Stimulated activated naive B cell treated with anti-CD40 and anti-IgM and Interleukin-4, amounts not matched to agents 10 μg/mL and 1 μg/mL and 100 μg/mL, for 72 hours (primary cell): ENCODE results near the gene RTL5.

ENCODE experiments used
- ATAC-seq, 2 donors: fragments of 150-1000 bp; cut with Tn5 transposase; replicated peaks; 2 replicates each; pipeline ENCODE4 v1.10.0; 2021; ENCODE audit warnings: moderate library complexity in 1 of 2
- DNase-seq: peaks from one replicate; pipeline ENCODE4 v3.0.0; 2021
- H3K27ac Mint-ChIP-seq: one replicate; pipeline ENCODE4 v1.8.0; 2022; ENCODE audit warnings: mild to moderate bottlenecking, mixed read lengths
- H3K27me3 Mint-ChIP-seq, 2 donors: one replicate each; pipeline ENCODE4 v1.8.0; 2022; ENCODE audit warnings: mixed read lengths in 2 of 2
- H3K36me3 Mint-ChIP-seq, 2 donors: one replicate each; pipeline ENCODE4 v1.8.0; 2022; ENCODE audit warnings: mixed read lengths in 2 of 2, mild to moderate bottlenecking in 1 of 2
- H3K4me1 Mint-ChIP-seq, 2 donors: one replicate each; pipeline ENCODE4 v1.8.0; 2022; ENCODE audit warnings: mixed read lengths in 2 of 2, mild to moderate bottlenecking in 1 of 2
- H3K4me3 Mint-ChIP-seq, 2 donors: one replicate each; pipeline ENCODE4 v1.8.0; 2022; ENCODE audit warnings: mild to moderate bottlenecking in 2 of 2, mixed read lengths in 2 of 2, moderate library complexity in 1 of 2
- H3K9me3 Mint-ChIP-seq, 2 donors: one replicate each; pipeline ENCODE4 v1.8.0; 2022; ENCODE audit warnings: mixed read lengths in 2 of 2, mild to moderate bottlenecking in 1 of 2

The RTL5 gene

DNA sequence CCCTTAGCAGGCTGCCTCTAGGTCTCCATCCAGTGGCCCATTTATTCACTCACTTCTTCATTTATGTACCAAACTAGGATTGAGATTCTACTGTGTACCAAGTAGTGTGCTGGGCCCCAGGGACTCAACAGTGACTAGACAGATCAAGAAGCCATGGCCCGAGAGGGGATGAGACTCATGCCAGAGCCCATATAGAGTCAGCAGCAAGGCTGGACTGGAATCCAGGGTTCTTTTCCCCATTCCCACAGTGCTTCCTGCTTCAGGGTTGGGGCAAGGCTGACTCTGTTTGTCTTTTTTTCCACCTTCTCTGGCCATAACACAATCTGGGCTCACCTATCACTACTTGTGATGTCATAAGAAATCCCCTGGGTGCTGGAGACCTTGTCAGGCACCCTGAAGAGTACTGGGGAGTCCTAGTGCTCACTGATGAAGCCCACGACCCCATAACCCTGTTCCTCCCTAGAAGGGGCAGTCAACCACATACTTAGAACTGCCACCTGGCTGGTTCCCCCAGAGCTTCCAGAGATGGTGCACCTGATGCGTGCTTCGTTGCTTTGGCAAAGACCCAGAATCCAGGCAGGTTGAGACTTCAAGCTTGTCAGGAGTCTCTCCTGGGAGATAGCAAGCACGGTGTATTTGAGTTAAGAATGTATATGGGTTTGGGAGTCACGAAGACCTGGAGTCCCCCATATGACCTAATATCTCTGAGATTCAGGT is 6.2 kb downstream of the RTL5 start:
- Mint-ChIP-seq H3K27me3 (peaks cover 22 to 46% of the 10 kb centered on the region in 2 donors), H3K4me1 (peaks cover 11 to 26% of the 10 kb centered on the region in 2 donors), H3K4me3 (no peak overlapping the region), H3K9me3 (no peaks in the 10 kb centered on the region), H3K36me3 (no peaks in the 10 kb centered on the region), H3K27ac (no peak overlapping the region)
- DNase-seq (no peak), ATAC-seq (no peak)

DNA sequence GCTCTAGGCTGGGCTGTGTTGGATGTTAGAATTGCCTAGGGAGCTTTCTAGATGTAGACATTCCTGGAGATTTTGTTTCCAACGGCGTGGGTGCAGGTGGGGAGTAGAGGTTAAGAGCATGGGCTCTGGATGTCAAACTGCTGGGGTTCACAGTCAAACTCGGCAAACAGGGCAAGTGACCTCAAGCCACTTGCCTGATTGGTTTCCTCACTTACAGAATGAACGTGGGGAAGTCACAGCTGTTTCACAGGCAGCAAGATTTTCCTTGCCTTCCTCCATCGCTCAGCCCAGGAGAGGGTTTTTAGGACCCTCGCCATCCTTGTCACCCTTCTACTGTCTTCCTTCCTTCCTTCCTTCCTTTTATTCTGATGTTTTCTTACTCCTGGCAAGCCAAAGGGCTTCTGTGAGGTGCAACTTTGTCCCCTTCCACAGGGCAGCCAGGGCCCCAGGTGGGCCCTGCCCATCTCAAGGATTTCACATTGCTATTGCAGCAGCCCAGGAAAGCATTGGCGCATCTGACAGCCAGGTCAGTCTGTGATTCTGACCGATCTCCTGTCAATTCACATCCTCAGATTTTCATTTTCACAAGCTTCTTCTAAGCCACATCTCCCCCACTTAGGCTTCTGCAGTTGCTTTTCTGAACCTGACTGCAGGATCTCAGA is 7.0 kb downstream of the RTL5 start:
- Mint-ChIP-seq H3K4me1 (peaks cover 11 to 26% of the 10 kb centered on the region in 2 donors), H3K27me3 (peaks cover 22 to 46% of the 10 kb centered on the region in 2 donors), H3K27ac (no peak overlapping the region), H3K36me3 (no peaks in the 10 kb centered on the region), H3K9me3 (no peaks in the 10 kb centered on the region), H3K4me3 (no peak overlapping the region)
- ATAC-seq: no peak
- no peak for DNase-seq

DNA sequence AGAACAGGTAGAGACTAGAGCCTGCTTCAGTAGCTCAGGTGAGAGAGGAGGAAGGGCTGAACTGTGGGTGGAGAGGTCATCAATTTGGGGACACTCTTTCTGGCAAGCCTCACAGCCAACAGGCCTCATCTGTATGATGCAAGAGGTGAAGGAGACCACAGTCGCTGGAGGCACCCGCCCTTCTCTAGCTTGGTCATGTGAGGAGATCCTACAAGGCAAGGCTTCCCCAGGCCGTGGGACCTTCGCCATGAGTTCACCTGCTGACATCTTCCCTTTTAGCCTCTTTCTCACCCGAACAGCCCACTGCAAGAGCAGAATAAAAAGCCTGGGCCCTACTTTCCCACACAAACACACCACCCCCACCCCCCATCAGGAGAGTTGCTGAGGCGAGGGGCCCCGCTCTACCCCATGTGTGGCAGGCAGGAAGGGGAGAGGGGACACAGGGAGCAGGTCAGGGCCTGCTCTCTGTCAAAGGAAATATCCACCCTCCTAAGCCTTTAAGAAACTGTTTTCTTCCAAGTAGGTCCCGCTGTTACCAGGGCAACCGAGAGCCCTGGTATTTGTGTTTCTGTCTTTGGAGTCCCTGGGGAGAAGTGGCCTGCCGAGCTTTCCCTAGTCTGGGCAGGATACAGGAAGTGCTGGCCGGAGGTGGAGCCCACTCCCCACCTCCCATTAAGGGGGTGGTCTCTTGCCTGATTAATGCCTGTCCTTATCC is 8.1 kb downstream of the RTL5 start:
- H3K4me3 Mint-ChIP-seq: no peak overlapping the region
- H3K27ac Mint-ChIP-seq: no peak overlapping the region
- no peaks in the 10 kb centered on the region for H3K9me3 Mint-ChIP-seq
- DNase-seq: no peak
- ATAC-seq: no peak
- H3K36me3 Mint-ChIP-seq: no peaks in the 10 kb centered on the region
- peaks cover 11 to 26% of the 10 kb centered on the region in 2 donors for H3K4me1 Mint-ChIP-seq
- peaks cover 17 to 41% of the 10 kb centered on the region in 2 donors for H3K27me3 Mint-ChIP-seq

DNA sequence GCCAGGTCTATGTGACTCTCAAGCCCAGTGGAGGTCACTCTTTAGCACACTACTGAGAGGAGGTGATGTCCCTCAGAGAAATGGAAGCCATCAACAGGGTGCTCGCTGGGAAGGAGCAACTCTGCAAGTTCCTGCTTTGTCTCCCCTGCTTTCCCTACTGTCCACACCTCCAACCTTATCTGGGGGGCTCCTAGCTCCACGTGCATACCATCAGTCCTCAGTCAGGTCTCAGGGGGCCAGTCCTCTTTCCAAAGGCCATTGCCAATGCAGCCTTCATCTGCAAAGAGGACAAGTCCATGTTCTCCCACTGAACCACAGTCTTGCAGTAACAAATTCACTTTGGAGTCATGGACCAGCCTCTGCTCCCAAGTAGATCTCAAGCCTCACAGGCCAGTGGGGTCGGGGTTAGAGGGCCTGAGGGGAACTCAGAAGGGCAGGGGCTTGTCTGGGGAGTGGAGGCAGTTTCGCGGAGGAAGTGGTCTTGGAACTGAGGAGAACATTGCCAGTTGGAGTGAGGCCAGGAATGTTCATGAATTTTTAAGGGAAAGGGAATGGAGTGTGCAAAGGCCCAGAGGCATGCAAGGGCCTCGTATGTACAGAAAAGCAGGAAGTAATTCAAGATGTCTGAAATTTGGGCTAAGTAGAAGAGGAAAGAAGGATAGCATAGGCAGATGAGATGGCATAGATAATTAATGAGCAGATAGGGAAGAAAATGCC is 8.9 kb downstream of the RTL5 start:
- H3K4me3 Mint-ChIP-seq: no peak overlapping the region

DNA sequence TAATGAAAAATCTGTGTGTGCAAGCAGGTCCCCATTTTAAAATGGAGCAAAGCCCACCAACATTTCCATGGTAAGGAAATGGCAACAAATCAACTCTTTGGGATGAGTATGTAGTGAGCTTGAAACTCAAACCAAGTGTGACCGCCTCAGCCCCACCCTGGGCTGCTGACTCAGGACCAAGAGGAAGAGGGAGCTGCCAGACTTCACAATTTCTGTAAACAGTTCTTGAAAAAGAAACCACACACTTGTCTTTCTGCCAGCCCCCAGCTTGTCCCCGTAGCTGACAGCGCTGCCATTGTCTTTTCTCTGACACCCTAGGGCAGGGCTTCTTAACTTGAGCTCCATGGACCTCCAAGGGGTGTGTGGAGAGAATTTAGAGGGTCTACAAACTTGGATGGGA is 10.3 kb downstream of the RTL5 start:
- peaks cover 9 to 21% of the 10 kb centered on the region in 2 donors for H3K4me1 Mint-ChIP-seq
- DNase-seq (no peak), ATAC-seq (peak; percentile 52 to 76)
- H3K9me3 Mint-ChIP-seq: no peaks in the 10 kb centered on the region
- H3K27me3 Mint-ChIP-seq: peaks cover 17 to 47% of the 10 kb centered on the region in 2 donors
- no peak overlapping the region for H3K4me3 Mint-ChIP-seq
- H3K36me3 Mint-ChIP-seq: no peaks in the 10 kb centered on the region
- no peak overlapping the region for H3K27ac Mint-ChIP-seq

More for the DNA sequence above, 8.9 kb downstream of the RTL5 start:
- Mint-ChIP-seq H3K9me3 (no peaks in the 10 kb centered on the region), H3K36me3 (no peaks in the 10 kb centered on the region), H3K4me1 (peaks cover 11 to 26% of the 10 kb centered on the region in 2 donors), H3K27me3 (peaks cover 17 to 45% of the 10 kb centered on the region in 2 donors), H3K27ac (no peak overlapping the region)
- DNase-seq (no peak), ATAC-seq (no peak)

DNA sequence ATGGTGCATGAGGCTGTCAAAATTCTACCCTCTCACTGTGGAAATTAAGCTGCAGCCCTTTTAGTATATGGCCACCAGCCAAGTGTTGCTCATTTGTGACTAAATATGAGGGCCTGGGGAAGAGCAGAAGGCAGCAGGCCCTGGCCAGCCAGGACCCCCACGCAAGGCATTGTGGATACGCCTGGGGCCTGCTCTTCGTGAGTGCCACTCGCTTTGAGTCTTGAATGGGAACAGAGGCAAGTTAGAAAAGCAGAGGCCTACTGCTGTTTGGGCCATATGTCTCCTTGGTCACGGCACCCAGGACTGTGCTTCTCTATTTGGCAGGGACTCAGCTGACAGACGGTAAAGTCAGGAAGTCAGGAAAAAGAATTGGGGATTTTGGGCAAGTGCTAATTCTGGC is 10.9 kb downstream of the RTL5 start:
- peaks cover 17 to 48% of the 10 kb centered on the region in 2 donors for H3K27me3 Mint-ChIP-seq

DNA sequence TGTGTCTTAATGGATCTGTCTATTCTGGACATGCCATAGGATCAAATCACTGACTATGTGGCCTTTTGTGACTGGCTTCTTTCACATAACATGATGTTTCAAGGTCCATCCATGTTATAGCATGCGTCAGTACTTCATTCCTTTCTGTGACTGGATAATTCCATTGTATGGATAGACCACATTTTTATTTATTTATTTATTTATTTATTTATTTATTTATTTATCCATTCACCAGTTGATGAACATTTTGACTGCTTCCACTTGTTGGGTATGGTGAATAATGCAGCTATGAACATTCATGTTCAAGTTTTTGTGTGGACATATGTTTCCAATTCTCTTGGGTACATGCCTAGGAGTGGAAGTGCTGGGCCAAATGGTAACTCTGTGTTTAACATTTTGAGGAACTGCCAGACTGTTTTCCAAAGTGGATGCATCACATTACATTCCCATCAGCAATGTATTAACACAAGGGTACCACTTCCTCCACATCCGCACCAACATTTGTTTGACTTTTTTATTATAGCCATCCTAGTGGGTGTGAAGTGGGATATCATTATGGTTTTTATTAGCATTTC is 14.0 kb downstream of the RTL5 start:
- H3K27me3 Mint-ChIP-seq: peaks cover 0 to 29% of the 10 kb centered on the region in 2 donors
- H3K27ac Mint-ChIP-seq: no peak overlapping the region
- no peaks in the 10 kb centered on the region for H3K9me3 Mint-ChIP-seq
- ATAC-seq (no peak), DNase-seq (no peak)
- H3K36me3 Mint-ChIP-seq: no peaks in the 10 kb centered on the region
- no peak overlapping the region for H3K4me3 Mint-ChIP-seq
- peaks cover 0 to 9% of the 10 kb centered on the region in 2 donors for H3K4me1 Mint-ChIP-seq

More for the DNA sequence above, 10.9 kb downstream of the RTL5 start:
- Mint-ChIP-seq H3K4me1 (peaks cover 9 to 21% of the 10 kb centered on the region in 2 donors), H3K36me3 (no peaks in the 10 kb centered on the region), H3K27ac (no peak overlapping the region), H3K9me3 (no peaks in the 10 kb centered on the region), H3K4me3 (no peak overlapping the region)
- no peak for ATAC-seq
- DNase-seq: no peak

DNA sequence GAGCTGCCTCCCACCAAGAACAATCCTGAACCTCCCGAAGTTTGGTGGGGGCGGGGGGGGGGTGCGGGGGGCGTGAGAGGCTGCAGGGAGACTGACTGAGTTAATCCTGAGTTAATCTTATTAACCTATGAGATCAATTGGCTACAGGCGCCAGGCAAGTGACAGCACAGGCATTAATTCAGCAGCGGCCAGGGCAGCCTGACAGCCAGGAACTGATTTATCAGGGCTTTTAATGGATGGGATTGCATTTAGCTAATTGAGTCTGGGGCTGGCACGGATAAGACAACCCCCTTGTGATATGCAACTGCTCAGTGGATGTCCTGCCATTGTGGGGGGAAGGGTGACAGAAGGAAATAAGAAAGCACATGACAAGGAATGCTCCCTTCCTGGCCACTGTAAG is 16.3 kb downstream of the RTL5 start:
- H3K36me3 Mint-ChIP-seq: no peaks in the 10 kb centered on the region
- H3K4me1 Mint-ChIP-seq: peaks cover under 1 to 6% of the 10 kb centered on the region in 2 donors
- peaks cover 0 to 23% of the 10 kb centered on the region in 2 donors for H3K27me3 Mint-ChIP-seq
- ATAC-seq (no peak), DNase-seq (no peak)
- H3K9me3 Mint-ChIP-seq: no peaks in the 10 kb centered on the region
- H3K4me3 Mint-ChIP-seq: no peak overlapping the region
- H3K27ac Mint-ChIP-seq: no peak overlapping the region

DNA sequence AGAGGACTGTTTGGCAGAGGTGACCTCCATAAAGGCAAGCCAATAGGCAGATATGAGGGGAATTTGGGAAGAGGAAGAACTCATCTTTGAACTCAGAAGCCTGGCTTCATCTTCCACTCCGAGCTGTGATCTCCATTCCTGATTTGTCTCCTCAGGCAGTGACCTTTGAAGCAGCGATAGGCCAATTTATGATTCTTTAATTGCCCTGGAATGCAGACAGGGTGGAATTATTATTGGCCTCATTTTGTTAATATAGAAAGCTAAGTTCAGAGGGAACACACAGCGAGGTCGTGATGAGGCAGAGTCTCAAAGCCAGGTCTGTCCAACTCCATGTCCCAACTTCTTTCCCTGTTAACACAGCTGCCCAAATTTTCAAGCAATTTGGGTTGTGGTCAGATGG is 16.9 kb downstream of the RTL5 start:
- ATAC-seq: no peak
- no peak overlapping the region for H3K27ac Mint-ChIP-seq

DNA sequence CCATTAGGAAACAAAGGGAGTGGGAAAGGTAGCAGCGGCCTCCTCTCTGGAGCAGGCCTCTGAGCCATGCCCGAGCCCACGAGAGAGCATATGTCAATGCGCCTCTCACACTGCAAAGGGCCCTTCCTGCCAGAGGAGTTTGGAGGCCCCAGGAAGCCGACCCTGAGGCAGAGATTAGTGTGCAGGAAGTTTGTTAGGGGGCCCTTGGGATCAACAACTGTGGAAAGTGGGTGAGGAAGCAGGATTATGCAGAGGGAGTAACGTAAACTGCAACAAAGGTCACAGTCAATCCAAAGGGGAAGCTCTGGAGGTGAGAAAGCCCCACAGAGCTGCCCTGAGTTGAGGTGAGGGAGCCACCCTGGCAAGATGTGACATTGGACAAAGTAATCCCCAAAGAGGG is 17.4 kb downstream of the RTL5 start:
- Mint-ChIP-seq H3K27me3 (peaks cover under 1 to 14% of the 10 kb centered on the region in 2 donors), H3K4me1 (peaks cover 5 to 12% of the 10 kb centered on the region in 2 donors), H3K36me3 (no peaks in the 10 kb centered on the region), H3K9me3 (no peaks in the 10 kb centered on the region), H3K4me3 (no peak overlapping the region), H3K27ac (no peak overlapping the region)
- DNase-seq (no peak), ATAC-seq (no peak)

More for the DNA sequence above, 16.9 kb downstream of the RTL5 start:
- no peak for DNase-seq
- H3K4me1 Mint-ChIP-seq: peaks cover 5 to 12% of the 10 kb centered on the region in 2 donors
- peaks cover 0 to 17% of the 10 kb centered on the region in 2 donors for H3K27me3 Mint-ChIP-seq
- H3K4me3 Mint-ChIP-seq: no peak overlapping the region
- no peaks in the 10 kb centered on the region for H3K9me3 Mint-ChIP-seq
- no peaks in the 10 kb centered on the region for H3K36me3 Mint-ChIP-seq

DNA sequence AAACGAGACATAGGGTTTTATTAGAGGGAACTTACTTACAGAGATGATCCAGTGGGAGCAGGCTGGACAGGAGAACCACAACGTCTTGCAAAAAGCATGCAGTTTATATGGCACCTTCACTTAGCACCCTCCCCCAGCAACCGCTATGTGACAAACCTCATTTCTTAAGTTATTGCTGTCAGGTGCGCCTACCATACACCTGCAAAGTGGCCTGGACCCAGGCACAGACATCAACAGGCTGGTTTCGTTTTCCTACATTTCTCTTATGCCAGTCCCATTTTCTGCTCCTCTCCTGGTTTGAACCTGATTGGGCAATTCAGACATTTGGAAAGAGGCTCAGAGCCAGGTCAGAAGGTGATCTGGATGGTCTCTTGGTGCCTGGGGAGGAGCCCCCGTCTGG is 18.3 kb downstream of the RTL5 start:
- H3K4me1 Mint-ChIP-seq: peaks cover 5 to 12% of the 10 kb centered on the region in 2 donors
- H3K9me3 Mint-ChIP-seq: no peaks in the 10 kb centered on the region
- H3K27me3 Mint-ChIP-seq: peaks cover 8 to 19% of the 10 kb centered on the region in 2 donors
- ATAC-seq (no peak), DNase-seq (no peak)
- no peaks in the 10 kb centered on the region for H3K36me3 Mint-ChIP-seq
- H3K4me3 Mint-ChIP-seq: no peak overlapping the region
- H3K27ac Mint-ChIP-seq: no peak overlapping the region

DNA sequence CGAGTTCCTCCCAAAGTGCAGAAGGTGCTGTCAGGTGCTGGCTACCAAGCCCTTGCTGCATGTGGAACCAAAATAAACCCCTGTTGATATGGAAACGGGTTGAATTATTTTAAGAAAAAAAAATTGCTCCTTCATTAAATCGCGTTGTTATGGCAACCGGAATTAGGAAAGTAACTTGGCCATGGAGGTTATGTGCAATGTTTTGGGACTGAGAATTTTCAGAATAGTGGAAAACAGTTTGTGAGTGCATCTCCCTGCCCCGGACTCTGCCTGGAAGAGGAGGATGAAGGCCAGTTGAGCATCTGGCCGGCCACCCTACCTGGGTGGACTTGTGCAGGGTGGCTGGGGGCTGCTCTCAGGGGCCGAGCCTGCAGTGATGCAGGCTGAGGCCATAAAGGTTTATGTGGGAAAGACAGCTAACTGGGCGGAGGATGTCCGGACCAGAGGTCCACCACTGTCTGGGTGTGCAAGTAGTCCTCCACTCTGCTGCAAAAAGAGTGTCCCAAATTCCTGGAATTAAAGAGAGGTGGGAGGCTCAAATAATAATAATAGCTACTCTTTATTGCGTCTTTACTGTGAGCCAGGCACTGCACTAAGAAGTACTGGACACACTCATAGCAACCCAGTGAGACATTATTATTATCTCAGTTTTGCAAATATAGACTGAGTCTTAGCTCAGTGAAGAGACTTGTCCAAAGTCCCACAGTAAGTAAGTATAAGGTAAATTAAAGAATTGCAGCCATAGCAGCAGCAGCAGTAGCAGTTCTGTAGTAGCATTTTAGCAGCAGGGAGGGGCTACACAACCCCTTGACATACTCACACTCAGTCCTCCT is 20.6 kb downstream of the RTL5 start:
- ATAC-seq: no peak
- no peak for DNase-seq
- Mint-ChIP-seq H3K4me3 (no peak overlapping the region), H3K9me3 (no peaks in the 10 kb centered on the region), H3K36me3 (no peaks in the 10 kb centered on the region), H3K4me1 (peaks cover 5 to 12% of the 10 kb centered on the region in 2 donors), H3K27ac (no peak overlapping the region), H3K27me3 (peaks cover 17 to 21% of the 10 kb centered on the region in 2 donors)
